PC-3 (cell line): ENCODE measurements around the gene MRPS7. TPM values are rescaled to one million over a fixed set of nuclear protein-coding genes. Genes with fewer than 3 reads are reported as not detected.

Experiments used
- ATAC-seq: fragments of 200-7000 bp; cut with Tn5 transposase; 2 replicates; pipeline ENCODE4 v1.9.1; 2020; ENCODE audit warnings: mild to moderate bottlenecking, moderate library complexity
- BruUV-seq: library from RNA; stranded (reverse); fragments of 400-500 nt; replicated peaks from 2 replicates; lab custom pipeline; 2021; lab: Mats Ljungman, UMichigan
- CTCF ChIA-PET: fragments of 300-600 bp; sonication (Branson Sonifier 250); formaldehyde crosslinking; loops from one replicate; lab custom pipeline; 2022; ENCODE audit warnings: antibody characterized with exemption; lab: Charles Lee
- POLR2A ChIA-PET: fragments of 300-600 bp; sonication (Branson Sonifier 250); formaldehyde crosslinking; loops from one replicate; lab custom pipeline; 2022; ENCODE audit warnings: antibody characterized with exemption; ENCODE audit not compliant: unreplicated experiment; lab: Charles Lee
- DNase-seq: peaks from one replicate; pipeline ENCODE4 v3.0.0-alpha.2; 2015
- H2AFZ ChIP-seq: fragments of 300-600 bp; sonication (generic); 2 replicates; pipeline ENCODE4 v1.6.0; 2016; ENCODE audit warnings: antibody characterized with exemption, low read length
- H3F3A ChIP-seq: fragments of 300-600 bp; sonication (generic); one replicate; pipeline ENCODE4 v1.6.0; 2017; ENCODE audit warnings: antibody characterized with exemption, low read length, control low read depth, mild to moderate bottlenecking; ENCODE audit not compliant: unreplicated experiment
- H3K27ac ChIP-seq: fragments of 300-600 bp; sonication (generic); 2 replicates; pipeline ENCODE4 v1.5.1; 2016; ENCODE audit warnings: mild to moderate bottlenecking, low read length
- H3K27me3 ChIP-seq: fragments of 300-600 bp; sonication (generic); 2 replicates; pipeline ENCODE4 v1.6.1; 2016; ENCODE audit warnings: low read length, mixed read lengths
- H3K36me3 ChIP-seq: fragments of 300-600 bp; sonication (generic); 2 replicates; pipeline ENCODE4 v1.6.1; 2016; ENCODE audit warnings: low read depth, mixed run types, low read length, mixed read lengths
- H3K4me1 ChIP-seq: fragments of 300-600 bp; sonication (generic); 2 replicates; pipeline ENCODE4 v1.5.1; 2016; ENCODE audit warnings: low read length; ENCODE audit not compliant: insufficient read depth
- H3K4me2 ChIP-seq: fragments of 300-600 bp; sonication (generic); 2 replicates; pipeline ENCODE4 v1.6.0; 2016; ENCODE audit warnings: low read length
- H3K4me3 ChIP-seq: fragments of 300-600 bp; sonication (generic); 2 replicates; pipeline ENCODE4 v1.5.1; 2016; ENCODE audit warnings: mild to moderate bottlenecking, low read length, mixed read lengths
- H3K79me2 ChIP-seq: fragments of 300-600 bp; sonication (generic); 2 replicates; pipeline ENCODE4 v1.6.1; 2017; ENCODE audit warnings: low read length, mixed read lengths
- H3K9ac ChIP-seq: fragments of 300-600 bp; sonication (generic); 2 replicates; pipeline ENCODE4 v1.6.0; 2016; ENCODE audit warnings: mild to moderate bottlenecking, low read length
- H3K9me2 ChIP-seq: fragments of 300-600 bp; sonication (generic); replicated peaks from 2 replicates; pipeline ENCODE4 v1.6.1; 2016; ENCODE audit warnings: mixed run types, low read length, mixed read lengths
- H3K9me3 ChIP-seq: fragments of 300-600 bp; sonication (generic); 2 replicates; pipeline ENCODE4 v1.6.1; 2016; ENCODE audit warnings: low read length, mixed read lengths
- H4K20me1 ChIP-seq: fragments of 300-600 bp; sonication (generic); 2 replicates; pipeline ENCODE4 v1.6.1; 2016; ENCODE audit warnings: low read length, mixed read lengths
- CTCF ChIP-seq: fragments of 300-600 bp; sonication (generic); conservative IDR thresholded peaks from 2 replicates; pipeline ENCODE4 v1.5.1; 2017; ENCODE audit warnings: antibody characterized with exemption, low read depth, mild to moderate bottlenecking, low read length
- EZH2 ChIP-seq: fragments of 300-600 bp; sonication (generic); IDR thresholded peaks from one replicate; pipeline ENCODE4 v1.6.1; 2017; ENCODE audit warnings: antibody characterized with exemption, mild to moderate bottlenecking, low read length; ENCODE audit not compliant: unreplicated experiment
- EZH2phosphoT487 ChIP-seq: fragments of 300-600 bp; sonication (generic); IDR thresholded peaks from 2 replicates; pipeline ENCODE4 v1.6.1; 2018; ENCODE audit warnings: mild to moderate bottlenecking, antibody characterized with exemption, low read length, borderline replicate concordance
- intact Hi-C: fragments of 100-400 bp; cut with micrococcal nuclease; formaldehyde crosslinking; loops from 2 replicates; pipeline ENCODE4 v1.9.0; 2023
- total RNA-seq: library from RNA; depleted of rRNA; stranded (reverse); fragments of >200 nt; gene quantifications from 2 replicates; pipeline ENCODE4 v1.2.3, GENCODE V29; 2014

MRPS7 gene
- total RNA-seq, 1 experiment from 2014 or later: 144 TPM

- Histone ChIP-seq H3K79me2 (no peaks in the 10 kb centered on the region), H3K36me3 (peaks cover 71% of the 10 kb centered on the region), H3F3A (no peaks in the 10 kb centered on the region), H3K4me3 (no peak overlapping the region), H3K9me3 (no peaks in the 10 kb centered on the region), H3K9ac (no peak overlapping the region), H2AFZ (no peak overlapping the region), H4K20me1 (no peaks in the 10 kb centered on the region), H3K4me2 (no peak overlapping the region), H3K27me3 (no peaks in the 10 kb centered on the region), H3K4me1 (no peaks in the 10 kb centered on the region), H3K9me2 (no peaks in the 10 kb centered on the region), H3K27ac (no peak overlapping the region)
- DNase-seq (no peak), ATAC-seq (no peak)
- TSS peak; percentile 7 for BruUV-seq
- ChIA-PET CTCF (no interaction called here), POLR2A (no interaction called here)
- intact Hi-C loops: no loop called here
- no peak for TF ChIP-seq CTCF
- no peak for TF ChIP-seq EZH2
- no peak for TF ChIP-seq EZH2phosphoT487
Observed at GRCh38 chr17:75228305-75228704, 33.4 kb upstream of the MRPS7 start.

- no peak overlapping the region for H3K4me3 ChIP-seq
- no peaks in the 10 kb centered on the region for H4K20me1 ChIP-seq
- no peaks in the 10 kb centered on the region for H3F3A ChIP-seq
- H3K79me2 ChIP-seq: no peaks in the 10 kb centered on the region
- H3K4me1 ChIP-seq: no peaks in the 10 kb centered on the region
- POLR2A ChIA-PET: no interaction called here
- CTCF ChIA-PET: no interaction called here
- H3K4me2 ChIP-seq: no peak overlapping the region
- H3K9ac ChIP-seq: no peak overlapping the region
- peaks cover 68% of the 10 kb centered on the region for H3K36me3 ChIP-seq
- no peaks in the 10 kb centered on the region for H3K27me3 ChIP-seq
- DNase-seq: no peak
- ATAC-seq: no peak
- no TSS peak for BruUV-seq
- H3K9me3 ChIP-seq: no peaks in the 10 kb centered on the region
- intact Hi-C loops: no loop called here
- H3K27ac ChIP-seq: no peak overlapping the region
- no peaks in the 10 kb centered on the region for H3K9me2 ChIP-seq
- TF ChIP-seq EZH2phosphoT487 (no peak), EZH2 (no peak), CTCF (no peak)
- H2AFZ ChIP-seq: no peak overlapping the region
Observed at GRCh38 chr17:75228847-75229246, 32.8 kb upstream of the MRPS7 start.

GRCh38 chr17:75231071-75231470 is 30.6 kb upstream of the MRPS7 start:
- H3K4me3 ChIP-seq: no peak overlapping the region
- H3K4me1 ChIP-seq: no peaks in the 10 kb centered on the region
- H2AFZ ChIP-seq: no peak overlapping the region
- intact Hi-C loops: no loop called here
- H3K4me2 ChIP-seq: no peak overlapping the region
- DNase-seq (no peak), ATAC-seq (no peak)
- no peak overlapping the region for H3K27ac ChIP-seq
- TF ChIP-seq CTCF: no peak
- TF ChIP-seq EZH2phosphoT487: no peak
- TF ChIP-seq EZH2: no peak
- peaks cover 66% of the 10 kb centered on the region for H3K36me3 ChIP-seq
- CTCF ChIA-PET: no interaction called here
- no peaks in the 10 kb centered on the region for H3F3A ChIP-seq
- no peaks in the 10 kb centered on the region for H3K9me3 ChIP-seq
- POLR2A ChIA-PET: no interaction called here
- BruUV-seq: no TSS peak
- no peaks in the 10 kb centered on the region for H3K27me3 ChIP-seq
- no peaks in the 10 kb centered on the region for H3K79me2 ChIP-seq
- H4K20me1 ChIP-seq: no peaks in the 10 kb centered on the region
- H3K9ac ChIP-seq: no peak overlapping the region
- no peaks in the 10 kb centered on the region for H3K9me2 ChIP-seq
